OCI-LY3 (cell line): ENCODE results near the gene TTLL10.

Experiments used
- H2AFZ ChIP-seq: fragments of 200-600, 300-600 bp; shearing (Covaris generic); 2 replicates; pipeline ENCODE4 v1.6.0; 2014; ENCODE audit warnings: antibody characterized with exemption, low read depth, low read length
- H3K27ac ChIP-seq: fragments of 200-600, 300-600 bp; sonication (generic); 2 replicates; pipeline ENCODE4 v1.5.1; 2014; ENCODE audit warnings: mild to moderate bottlenecking, low read length, moderate library complexity, mixed read lengths
- H3K27me3 ChIP-seq: fragments of 200-600, 300-600 bp; sonication (generic); 2 replicates; pipeline ENCODE4 v1.6.1; 2014; ENCODE audit warnings: low read depth, low read length, mixed read lengths
- H3K36me3 ChIP-seq: fragments of 200-600, 300-600 bp; sonication (generic); replicated peaks from 2 replicates; pipeline ENCODE3; 2014; ENCODE audit warnings: low read depth, low read length, mixed read lengths
- H3K4me1 ChIP-seq: fragments of 300-600, 200-600 bp; sonication (generic); 2 replicates; pipeline ENCODE4 v1.6.1; 2014; ENCODE audit warnings: low read length, mixed read lengths
- H3K4me2 ChIP-seq: fragments of 200-600, 300-600 bp; sonication (generic); 2 replicates; pipeline ENCODE4 v1.6.1; 2014; ENCODE audit warnings: low read length, mixed read lengths
- H3K4me3 ChIP-seq: fragments of 300-600, 200-600 bp; sonication (generic); 2 replicates; pipeline ENCODE4 v1.5.1; 2014; ENCODE audit warnings: antibody characterized with exemption, mild to moderate bottlenecking, low read length, moderate library complexity
- H3K79me2 ChIP-seq: fragments of 300-600, 200-600 bp; shearing (Covaris generic); 2 replicates; pipeline ENCODE4 v1.6.1; 2014; ENCODE audit warnings: mild to moderate bottlenecking, low read length, mixed read lengths
- H3K9ac ChIP-seq: fragments of 300-600, 200-600 bp; shearing (Covaris generic); 2 replicates; pipeline ENCODE4 v1.6.0; 2014; ENCODE audit warnings: mild to moderate bottlenecking, low read length, moderate library complexity
- H3K9me3 ChIP-seq: fragments of 200-600, 300-600 bp; shearing (Covaris generic); 2 replicates; pipeline ENCODE4 v1.6.1; 2014; ENCODE audit warnings: low read length, mixed read lengths; ENCODE audit not compliant: insufficient read depth
- H4K20me1 ChIP-seq: fragments of 200-600, 300-600 bp; sonication (generic); 2 replicates; pipeline ENCODE4 v1.6.1; 2016; ENCODE audit warnings: low read length, mixed read lengths; ENCODE audit not compliant: insufficient read depth
- CTCF ChIP-seq: fragments of 200-600, 300-600 bp; sonication (generic); IDR thresholded peaks from 2 replicates; pipeline ENCODE4 v1.5.1; 2014; ENCODE audit warnings: antibody characterized with exemption, low read length, low read depth
- EZH2phosphoT487 ChIP-seq: fragments of 200-600 bp; shearing (Covaris generic); IDR thresholded peaks from 2 replicates; pipeline ENCODE4 v1.6.1; 2018; ENCODE audit warnings: antibody characterized with exemption, mixed run types, low read depth

TTLL10 gene

GRCh38 chr1:1173793-1174415, at the start of gene TTLL10:
Gene TTLL10, plus strand, starts transcription at chr1:1173880. Its CDS starts 5,336 bp downstream, at chr1:1179216.
- H3K27me3 ChIP-seq, result peaks cover 22% of the 10 kb centered on the region
- H2AFZ ChIP-seq, result no peak within 1 kb of the TSS
- no peak within 1 kb of the TSS for H3K27ac ChIP-seq
- TF ChIP-seq CTCF (no peak), EZH2phosphoT487 (no peak)
- no peaks in the 10 kb centered on the region for H3K79me2 ChIP-seq
- no peaks in the 10 kb centered on the region for H4K20me1 ChIP-seq
- H3K4me2 ChIP-seq, result no peak within 1 kb of the TSS
- H3K36me3 ChIP-seq, result no peaks in the 10 kb centered on the region
- no peaks in the 10 kb centered on the region for H3K9me3 ChIP-seq
- H3K4me3 ChIP-seq, result no peak within 1 kb of the TSS
- peaks cover 36% of the 10 kb centered on the region for H3K4me1 ChIP-seq
- no peak within 1 kb of the TSS for H3K9ac ChIP-seq

- no peaks in the 10 kb centered on the region for H3K27me3 ChIP-seq
- no peak overlapping the region for H3K4me2 ChIP-seq
- H3K9ac ChIP-seq, result no peak overlapping the region
- peaks cover 5% of the 10 kb centered on the region; the same call in 1 of the 2 replicates for H3K4me1 ChIP-seq
- no peaks in the 10 kb centered on the region for H4K20me1 ChIP-seq
- H3K9me3 ChIP-seq, result no peaks in the 10 kb centered on the region
- H3K79me2 ChIP-seq, result no peaks in the 10 kb centered on the region
- no peak overlapping the region for H3K4me3 ChIP-seq
- no peaks in the 10 kb centered on the region for H3K36me3 ChIP-seq
- no peak for TF ChIP-seq CTCF
- TF ChIP-seq EZH2phosphoT487, result no peak
- no peak overlapping the region for H3K27ac ChIP-seq
- H2AFZ ChIP-seq, result no peak overlapping the region
These were observed 49.2 kb upstream of the TTLL10 start for GRCh38 chr1:1124508-1124785.

GRCh38 chr1:1124786-1125642, 48.7 kb upstream of the TTLL10 start:
- no peaks in the 10 kb centered on the region for H3K79me2 ChIP-seq
- no peak overlapping the region for H3K4me2 ChIP-seq
- H3K9ac ChIP-seq, result no peak overlapping the region
- no peaks in the 10 kb centered on the region for H3K9me3 ChIP-seq
- TF ChIP-seq EZH2phosphoT487, result no peak
- H4K20me1 ChIP-seq, result no peaks in the 10 kb centered on the region
- H3K4me3 ChIP-seq, result no peak overlapping the region
- no peak overlapping the region for H3K27ac ChIP-seq
- H3K36me3 ChIP-seq, result no peaks in the 10 kb centered on the region
- peaks cover 5% of the 10 kb centered on the region; the same call in 1 of the 2 replicates for H3K4me1 ChIP-seq
- H2AFZ ChIP-seq, result no peak overlapping the region
- no peaks in the 10 kb centered on the region for H3K27me3 ChIP-seq

GRCh38 chr1:1125945-1126344, 47.7 kb upstream of the TTLL10 start:
- Histone ChIP-seq H3K9me3 (no peaks in the 10 kb centered on the region), H3K4me1 (peaks cover 5% of the 10 kb centered on the region; the same call in 1 of the 2 replicates), H3K4me2 (no peak overlapping the region), H3K27ac (no peak overlapping the region), H3K36me3 (no peaks in the 10 kb centered on the region), H3K4me3 (no peak overlapping the region), H3K27me3 (no peaks in the 10 kb centered on the region), H4K20me1 (no peaks in the 10 kb centered on the region), H2AFZ (no peak overlapping the region), H3K79me2 (no peaks in the 10 kb centered on the region), H3K9ac (no peak overlapping the region)
- TF ChIP-seq EZH2phosphoT487 (no peak), CTCF (no peak)
